OCI-LY1 (cell line): ENCODE measurements around the gene ABL2.
A peak's percentile ranks its signal among the peaks of the same experiment; 100 is the strongest.

Source experiments
- CTCF ChIP-seq: fragments of 200-600 bp; sonication (generic), shearing (Covaris generic); IDR thresholded peaks from 2 replicates; pipeline ENCODE4 v1.5.1; 2017; ENCODE audit warnings: mild to moderate bottlenecking, antibody characterized with exemption, low read length, moderate library complexity, mixed read lengths
- EZH2 ChIP-seq: fragments of 200-600 bp; sonication (generic), shearing (Covaris generic); IDR thresholded peaks from 2 replicates; pipeline ENCODE4 v1.8.0; 2017; ENCODE audit warnings: borderline replicate concordance, mixed run types, mild to moderate bottlenecking, antibody characterized with exemption, low read length, moderate library complexity, mixed read lengths

GRCh38 chr1:179121159-179121938 lies 108.1 kb downstream of the ABL2 start:
- TF ChIP-seq CTCF (peak; percentile 80), EZH2 (no peak)
